HG03565 (cell line): ENCODE measurements around the gene TMEM143.
A peak's percentile ranks its signal among the peaks of the same experiment; 100 is the strongest.

Experiments used
- ATAC-seq: cut with Tn5 transposase; IDR thresholded peaks from one replicate; pipeline ENCODE4 v1.9.1; 2021; ENCODE audit warnings: mild to moderate bottlenecking, moderate library complexity; ENCODE audit not compliant: unreplicated experiment

The TMEM143 gene

DNA sequence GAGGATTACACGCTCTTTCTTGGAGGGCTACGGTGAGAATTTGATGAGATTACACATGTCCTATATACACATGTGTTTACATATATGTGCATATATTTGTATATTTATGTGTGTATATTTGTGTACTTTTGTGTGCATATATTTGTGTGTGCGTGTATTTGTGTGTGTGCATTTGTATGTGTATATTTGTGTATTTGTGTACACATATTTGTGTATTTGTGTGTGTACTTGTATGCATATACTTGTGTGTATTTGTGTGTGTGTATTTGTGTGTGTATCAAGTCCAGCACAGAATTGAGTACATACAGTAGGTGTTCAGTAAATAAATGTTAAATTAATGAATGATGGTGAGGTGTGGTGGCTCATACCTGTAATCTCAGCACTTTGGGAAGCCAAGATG is 1.8 kb downstream of the TMEM143 start:
- no peak for ATAC-seq

DNA sequence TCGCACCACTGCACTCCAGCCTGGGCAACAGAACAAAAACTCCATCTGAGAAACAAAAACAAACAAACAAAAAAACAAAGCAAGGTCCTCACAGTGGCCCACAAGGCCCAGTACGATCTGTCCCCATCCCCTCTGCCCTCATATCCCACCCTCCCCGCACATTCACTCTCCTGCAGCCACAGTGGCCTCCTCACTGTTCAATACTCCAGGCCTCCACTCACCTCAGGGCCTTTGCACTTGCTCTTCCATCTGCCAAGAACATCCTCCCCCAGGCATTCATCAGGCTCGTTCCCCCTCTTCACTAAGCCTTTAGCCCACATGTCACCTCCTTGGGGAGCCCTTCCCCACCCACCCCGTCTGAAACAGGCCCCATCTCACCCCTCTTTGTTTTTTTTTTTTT is 4.6 kb downstream of the TMEM143 start:
- ATAC-seq, result no peak

DNA sequence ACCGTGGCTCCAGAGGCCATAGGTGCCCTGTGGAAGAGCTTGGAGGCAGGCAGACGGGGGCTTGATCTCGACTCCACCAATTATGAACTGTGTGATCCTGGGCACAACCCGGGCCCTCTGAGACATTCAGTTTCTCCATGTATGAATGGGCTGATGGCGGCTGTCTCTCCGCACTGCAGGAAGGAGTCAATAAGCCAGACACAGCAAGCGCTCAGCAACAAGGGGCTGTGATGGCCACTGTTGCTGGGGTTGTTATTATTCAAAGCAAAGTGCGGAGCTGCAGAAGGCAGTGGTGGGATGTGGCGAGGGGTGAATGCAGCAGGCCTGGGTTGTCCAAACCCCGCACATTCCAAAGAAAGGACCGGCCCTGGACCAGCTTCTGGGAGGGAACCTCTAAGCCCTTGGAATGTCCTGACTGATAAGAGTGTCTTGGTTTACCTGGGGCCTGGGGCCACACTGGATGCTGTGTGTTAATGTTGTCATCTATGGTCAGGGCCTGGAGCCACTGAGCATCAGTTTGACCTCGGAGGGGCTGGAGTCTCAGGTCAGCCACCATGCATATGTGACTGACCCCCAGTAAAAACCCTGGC is 8.3 kb downstream of the TMEM143 start:
- no peak for ATAC-seq

DNA sequence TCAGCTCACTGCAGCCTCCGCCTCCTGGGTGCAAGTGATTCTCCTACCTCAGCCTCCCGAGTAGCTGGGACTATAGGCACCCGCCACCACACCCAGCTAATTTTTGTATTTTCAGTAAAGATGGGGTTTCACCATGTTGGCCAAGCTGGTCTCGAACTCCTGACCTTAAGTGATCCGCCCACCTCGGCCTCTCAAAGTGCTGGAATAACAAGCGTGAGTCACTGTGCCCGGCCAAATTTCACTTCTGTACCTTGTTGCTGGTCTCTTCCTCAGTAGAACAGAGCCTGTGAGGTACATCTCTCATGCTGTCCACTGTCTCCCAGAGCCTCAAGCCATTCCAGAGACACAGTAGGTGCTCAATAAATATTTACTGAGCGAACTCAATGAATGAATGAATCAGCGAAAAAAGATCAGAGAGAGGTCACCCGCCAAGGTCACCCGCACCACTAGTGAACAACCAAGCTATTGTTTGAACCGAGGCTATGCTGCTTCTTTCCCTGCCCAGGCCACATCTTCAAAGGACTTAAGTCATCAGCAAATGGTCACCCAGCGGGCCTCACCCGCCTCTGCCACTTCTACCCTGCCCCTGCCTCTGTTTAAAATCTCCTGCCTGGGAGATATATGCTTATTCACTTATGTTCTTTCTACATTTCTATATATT is 9.3 kb downstream of the TMEM143 start:
- ATAC-seq, result no peak

DNA sequence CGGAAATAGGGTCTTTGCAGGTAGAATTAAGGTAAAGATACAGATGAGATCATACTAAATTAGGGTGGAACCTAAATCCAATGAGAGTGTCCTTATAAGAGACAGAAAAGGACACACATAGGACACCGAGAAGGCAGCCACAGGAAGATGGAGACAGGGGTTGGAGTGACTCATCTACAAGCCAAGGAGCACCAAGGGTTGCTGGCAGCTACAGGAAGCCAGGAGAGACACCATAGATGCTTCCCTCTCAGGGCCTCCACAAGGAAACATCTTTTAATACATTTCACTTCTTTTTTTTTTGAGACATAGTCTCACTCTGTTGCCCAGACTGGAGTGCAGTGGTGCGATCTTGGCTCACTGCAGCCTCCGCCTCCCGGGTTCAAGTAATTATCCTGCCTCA is 10.1 kb downstream of the TMEM143 start:
- no peak for ATAC-seq

DNA sequence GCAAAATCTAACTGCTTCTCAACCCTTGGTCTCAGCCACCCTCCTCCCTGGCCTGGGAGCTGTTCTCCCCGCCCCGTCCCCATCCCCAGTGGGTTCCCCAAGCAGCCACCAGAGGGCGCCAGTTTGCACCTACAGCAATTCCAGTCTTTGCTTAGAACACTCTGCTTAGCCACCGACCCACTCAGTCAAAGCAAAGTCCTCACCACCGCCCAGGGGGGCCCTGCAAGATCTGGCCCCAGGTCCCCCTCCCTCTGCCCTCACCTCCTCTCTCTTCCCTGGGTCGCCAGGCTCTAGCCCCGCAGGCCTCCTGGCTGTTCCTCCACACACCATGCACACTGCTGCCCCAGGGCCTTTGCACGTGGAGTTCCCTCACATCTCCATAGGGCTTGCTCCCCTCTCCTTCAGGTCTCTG is 12.4 kb downstream of the TMEM143 start:
- no peak for ATAC-seq

DNA sequence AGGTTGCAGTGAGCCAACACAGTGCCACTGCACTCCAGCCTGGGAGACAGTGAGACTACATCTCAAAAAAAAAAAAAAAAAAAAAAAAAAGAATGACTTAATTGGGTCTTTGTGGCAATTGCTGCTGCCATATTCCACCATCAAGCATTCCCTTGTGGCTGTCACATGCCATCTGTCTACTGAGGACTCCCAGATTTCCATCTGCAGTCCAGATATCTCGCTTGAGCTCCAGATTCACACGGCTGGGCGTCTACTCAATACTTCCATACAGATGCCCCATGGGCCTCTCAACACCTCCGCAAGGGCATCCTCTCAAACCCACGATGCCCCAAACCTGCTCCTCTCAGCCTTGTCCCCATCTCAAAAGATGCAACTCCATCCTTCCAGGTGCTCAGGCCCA is 12.9 kb downstream of the TMEM143 start:
- no peak for ATAC-seq

DNA sequence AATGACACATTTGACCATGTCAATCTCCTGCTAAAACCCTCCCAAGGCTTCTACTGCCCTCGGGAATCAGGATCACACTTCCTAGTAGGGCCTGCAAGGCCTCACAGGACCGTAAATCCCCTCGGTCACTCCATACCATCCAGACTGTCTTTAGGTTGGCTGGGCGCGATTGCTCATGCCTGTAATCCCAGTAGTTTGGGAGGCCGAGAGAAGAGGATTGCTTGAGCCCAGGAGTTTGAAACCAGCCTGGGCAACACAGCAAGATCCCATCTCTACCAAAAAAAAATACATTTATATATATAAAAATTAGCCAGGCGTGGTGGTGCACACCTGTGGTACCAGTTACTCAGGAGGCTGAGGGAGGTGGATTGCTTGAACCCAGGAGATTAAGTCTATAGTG is 15.0 kb downstream of the TMEM143 start:
- ATAC-seq, result no peak

DNA sequence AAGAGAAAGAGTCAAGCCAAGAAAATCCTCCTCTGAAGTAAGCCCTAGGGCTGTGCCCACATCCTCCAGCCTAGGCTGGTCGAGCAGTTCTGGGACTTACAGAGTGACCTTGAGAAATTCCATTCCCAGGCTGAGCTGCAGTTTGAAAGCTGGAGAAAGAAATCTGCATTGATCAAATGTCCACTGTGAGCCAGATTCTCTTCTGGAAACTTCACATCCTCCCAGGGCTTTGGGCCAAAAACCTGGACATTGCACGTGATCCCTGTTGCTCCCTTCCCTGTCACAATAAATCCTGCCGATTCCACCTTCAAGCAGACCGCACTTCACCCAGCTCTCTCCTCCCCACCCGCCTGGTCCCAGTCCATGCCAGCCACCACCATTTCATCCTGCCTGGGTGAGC is 15.7 kb downstream of the TMEM143 start:
- no peak for ATAC-seq

DNA sequence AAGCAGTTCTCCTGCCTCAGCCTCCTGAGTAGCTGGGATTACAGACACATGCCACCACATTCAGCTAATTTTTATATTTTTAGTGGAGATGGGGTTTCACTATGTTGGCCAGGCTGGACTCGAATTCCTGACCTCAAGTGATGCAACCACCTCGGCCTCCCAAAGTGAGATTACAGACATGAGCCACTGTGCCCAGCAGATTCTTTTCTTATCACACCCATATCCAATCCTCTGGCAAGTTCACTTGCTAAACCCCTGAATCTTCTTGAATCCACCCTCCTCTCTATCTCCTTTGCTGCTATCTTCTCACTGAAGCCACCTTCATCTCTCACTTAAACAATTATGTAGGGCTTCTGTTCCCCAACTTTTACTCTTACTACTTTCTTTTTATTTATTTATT is 17.5 kb downstream of the TMEM143 start:
- no peak for ATAC-seq

DNA sequence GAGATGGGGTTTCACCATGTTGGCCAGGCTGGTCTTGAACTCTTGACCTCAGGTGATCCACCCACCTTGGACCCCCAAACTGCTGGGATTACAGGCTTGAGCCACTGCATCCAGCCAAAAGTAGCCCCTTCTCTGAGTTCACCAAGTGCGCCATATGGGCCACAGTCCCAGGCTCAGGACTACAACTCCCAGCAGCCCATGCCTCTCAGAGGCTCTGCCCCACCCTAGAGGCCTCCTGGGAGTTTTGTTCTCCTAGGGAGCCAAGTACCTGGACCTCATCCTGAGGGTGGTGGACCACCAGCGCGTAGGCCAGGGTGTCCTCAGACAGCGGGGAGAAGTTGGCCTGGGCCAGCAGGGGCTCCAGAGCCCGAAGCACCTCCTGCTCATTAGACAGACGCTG is 18.8 kb downstream of the TMEM143 start:
- no peak for ATAC-seq

DNA sequence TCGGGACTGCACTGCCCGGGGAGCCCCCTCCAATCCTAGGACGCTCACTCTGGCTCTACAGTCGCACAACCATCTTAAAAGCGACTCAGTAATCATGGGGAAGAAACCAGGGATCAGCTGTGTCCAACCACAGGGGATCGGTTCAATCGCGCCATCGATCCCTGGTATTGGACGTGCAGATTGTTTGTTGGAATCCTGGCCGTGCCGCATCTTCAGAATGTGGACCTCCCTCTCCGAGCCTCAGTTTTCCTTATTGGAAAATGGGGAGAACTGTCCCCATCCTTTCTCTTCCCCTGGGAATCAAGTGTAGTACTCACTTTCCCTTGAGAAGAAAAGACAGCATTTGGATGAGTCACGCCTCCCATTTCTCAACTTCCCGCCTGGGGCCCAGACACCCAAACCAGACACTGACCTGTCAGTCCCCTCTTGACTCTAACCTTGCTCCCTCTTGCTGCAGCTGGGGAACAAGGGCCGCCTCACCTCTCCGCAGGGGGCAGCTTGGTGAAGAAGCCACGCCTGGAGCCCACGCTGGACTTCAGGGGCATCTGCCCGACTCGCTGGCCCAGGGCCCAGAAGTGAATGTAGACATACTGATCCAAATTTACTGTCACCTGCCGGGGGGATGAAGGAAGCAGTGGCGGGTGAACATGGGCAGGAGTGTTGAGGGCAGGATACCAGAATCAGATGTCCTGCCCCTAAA is 20.7 kb downstream of the TMEM143 start:
- ATAC-seq, result no peak

DNA sequence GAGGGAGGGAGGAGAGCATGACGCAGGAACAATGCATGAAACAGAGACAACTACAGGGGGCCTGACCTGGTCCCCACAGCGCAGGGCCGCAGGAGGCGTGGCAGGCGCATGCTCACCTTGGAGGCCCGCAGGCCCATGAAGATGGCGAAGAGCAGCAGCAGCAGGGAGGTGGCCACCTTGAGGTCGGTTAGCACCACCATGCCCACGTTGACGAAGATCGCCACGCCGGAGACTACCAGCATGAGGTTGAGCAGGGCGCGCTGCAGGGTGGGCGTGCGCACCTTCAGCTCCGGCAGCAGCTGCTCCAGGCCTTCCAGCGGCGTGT is 21.4 kb downstream of the TMEM143 start:
- ATAC-seq, result no peak

DNA sequence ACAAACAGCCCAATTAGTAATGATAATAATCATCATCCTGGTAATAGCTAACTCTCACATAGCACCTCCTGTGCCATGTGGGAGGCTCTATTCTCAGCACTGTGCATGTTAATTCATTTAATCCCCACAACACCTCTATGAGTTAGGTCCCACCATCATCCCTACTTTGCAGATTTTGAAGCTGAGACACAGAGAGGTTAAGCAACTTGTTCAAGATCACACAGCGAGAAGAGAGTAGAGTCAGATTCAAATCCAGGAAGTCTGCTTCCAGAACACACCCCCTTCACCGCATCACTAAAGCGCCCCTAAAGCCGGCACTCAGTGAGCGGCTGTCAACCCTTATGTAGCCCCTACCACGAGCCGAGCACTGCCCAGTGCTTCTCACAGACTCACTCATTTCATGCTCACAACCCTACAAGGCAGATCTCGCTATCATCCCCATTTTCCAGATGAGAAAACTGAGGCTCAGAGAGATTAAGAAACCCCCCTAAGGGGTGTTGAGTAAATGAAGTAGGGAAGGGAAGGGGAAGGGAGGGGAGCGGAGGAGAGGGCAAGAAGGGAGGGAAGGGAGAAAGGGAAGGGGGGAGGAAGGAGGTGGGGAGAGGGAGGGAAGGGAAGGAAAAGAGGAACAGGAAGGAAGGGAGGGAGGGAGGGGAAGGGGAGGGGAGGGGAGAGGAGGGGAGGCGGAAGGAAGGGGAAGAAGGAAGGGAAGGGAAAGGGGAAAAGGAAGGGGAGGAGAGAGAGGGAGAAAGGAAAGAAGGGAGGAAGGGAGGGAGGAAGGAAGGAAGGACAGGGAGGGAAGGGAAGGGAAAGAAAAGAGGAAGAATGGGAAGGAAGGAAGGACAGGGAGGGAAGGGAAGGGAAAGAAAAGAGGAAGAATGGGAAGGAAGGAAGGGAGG is 22.0 kb downstream of the TMEM143 start:
- ATAC-seq, result no peak

DNA sequence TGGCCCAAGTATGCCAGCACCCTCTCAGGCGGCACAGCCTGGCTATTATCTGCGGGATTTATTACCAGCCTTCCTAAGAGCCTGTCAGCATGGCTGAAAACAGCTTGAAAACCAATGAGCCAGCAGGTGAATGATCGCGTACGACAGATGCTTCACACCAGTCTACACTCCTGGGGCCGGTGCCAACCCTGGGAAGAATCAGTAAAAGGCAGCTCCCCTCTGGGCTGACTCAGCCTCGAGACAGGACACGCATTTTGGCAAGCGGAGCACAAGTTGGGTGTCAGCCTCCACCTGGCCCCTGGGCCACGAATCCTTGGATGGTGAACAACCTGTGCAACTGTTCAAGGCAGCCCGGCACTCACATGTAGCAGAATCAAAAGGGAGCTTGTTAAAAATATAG is 22.7 kb downstream of the TMEM143 start:
- ATAC-seq, result no peak

DNA sequence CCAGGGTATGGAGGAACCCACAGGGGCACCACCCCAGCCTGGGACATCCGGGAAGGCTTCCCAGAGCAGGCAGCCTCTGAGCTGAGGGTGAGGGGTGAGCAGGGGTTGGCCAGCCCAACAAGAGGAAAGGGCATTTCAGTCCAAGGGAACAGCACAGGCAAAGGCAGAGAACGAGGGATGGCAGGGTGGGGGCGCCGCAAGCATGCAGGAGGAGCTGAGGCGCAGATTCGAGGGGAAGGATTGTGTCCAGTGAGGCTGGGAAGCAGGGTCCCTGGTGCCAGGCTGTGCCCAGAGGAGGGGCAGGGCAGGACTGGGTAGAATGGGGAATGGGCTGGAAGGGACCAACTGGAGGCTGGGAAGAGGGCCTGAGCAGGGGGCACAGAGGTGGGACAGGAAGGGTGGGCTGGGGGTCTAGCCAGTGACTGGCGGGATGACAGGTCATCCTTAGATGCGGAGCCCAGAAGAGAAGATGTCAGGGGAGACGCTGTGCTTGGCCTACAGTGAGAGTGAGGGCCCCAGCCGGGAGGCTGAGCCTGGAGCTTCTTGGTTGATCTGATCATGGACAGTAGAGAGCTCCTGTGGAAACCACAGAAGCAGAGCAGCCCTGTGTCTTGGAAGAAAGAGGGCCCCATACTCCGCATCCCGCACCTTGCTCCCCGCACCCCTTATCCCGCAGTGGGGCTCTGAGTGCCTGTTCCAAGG is 24.8 kb downstream of the TMEM143 start:
- ATAC-seq, result no peak

DNA sequence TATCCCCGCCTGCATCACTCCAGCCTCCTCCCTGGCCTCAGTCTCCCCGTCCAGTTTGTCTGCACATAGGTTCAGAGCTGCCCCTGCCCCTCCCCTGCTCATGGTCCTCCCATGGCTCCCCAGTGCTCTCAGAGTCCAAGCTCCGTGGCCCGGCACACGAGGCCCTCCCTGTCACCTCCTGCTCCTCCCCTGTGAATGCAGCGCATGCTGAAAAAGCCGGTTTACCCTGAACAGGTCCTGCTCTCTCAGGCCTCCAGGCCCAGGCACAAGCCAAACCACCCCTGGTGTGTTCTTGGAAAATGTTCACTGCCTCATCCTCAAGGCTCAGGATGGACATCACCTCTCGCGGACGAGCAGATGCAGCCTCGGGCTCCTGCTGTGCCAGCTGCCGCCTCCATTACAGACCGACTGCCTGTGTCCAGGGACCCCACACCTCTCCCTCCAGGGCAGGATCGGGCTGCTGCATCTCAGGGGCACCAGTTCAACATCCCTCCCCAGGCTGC is 25.4 kb downstream of the TMEM143 start:
- ATAC-seq, result no peak

DNA sequence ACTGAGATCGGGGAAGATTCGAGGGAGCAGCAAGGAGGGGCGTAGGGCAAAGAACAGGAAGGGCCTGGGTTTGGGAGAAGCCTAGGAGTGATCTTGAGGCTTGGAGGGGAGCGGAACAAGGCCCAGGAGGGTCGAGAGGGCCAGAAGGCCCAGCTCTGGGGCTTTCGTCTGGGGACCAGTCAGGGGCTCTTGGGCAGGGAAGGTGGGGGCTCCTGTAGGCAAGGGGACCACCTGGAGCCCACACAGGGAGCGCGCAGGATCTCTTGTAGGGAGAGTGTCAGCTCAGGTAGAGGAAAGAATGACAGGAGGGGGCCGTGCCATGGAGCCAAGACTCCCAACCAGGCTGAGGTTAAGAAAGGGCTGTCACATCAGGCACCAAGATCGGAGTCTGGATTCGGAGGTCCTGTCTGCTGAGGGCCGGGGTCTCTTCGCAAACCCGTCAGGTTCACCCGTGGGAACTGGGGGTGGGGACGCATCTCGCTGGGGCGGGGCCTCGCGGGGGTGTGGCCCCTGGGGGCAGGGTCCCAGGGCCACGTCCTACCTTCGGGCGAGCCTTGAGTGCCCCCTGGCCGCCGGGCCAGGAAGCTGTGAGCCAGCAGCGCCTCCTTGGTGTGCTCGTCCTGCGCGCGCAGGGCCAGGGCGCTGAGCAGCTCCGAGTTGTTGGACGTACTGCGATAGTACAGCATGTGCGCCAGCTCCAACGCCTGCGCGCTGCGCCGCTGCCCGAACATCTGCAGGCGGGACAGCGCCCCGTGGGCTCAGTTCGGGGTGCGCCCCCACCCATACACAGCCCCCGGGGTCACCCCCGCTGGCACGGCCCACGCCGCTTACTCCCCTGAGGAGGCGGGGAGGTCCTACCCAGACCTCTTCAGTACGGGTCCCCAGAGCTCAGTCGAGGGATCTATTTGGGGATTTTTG is 30.0 kb downstream of the TMEM143 start:
- peak; percentile 52 for ATAC-seq

DNA sequence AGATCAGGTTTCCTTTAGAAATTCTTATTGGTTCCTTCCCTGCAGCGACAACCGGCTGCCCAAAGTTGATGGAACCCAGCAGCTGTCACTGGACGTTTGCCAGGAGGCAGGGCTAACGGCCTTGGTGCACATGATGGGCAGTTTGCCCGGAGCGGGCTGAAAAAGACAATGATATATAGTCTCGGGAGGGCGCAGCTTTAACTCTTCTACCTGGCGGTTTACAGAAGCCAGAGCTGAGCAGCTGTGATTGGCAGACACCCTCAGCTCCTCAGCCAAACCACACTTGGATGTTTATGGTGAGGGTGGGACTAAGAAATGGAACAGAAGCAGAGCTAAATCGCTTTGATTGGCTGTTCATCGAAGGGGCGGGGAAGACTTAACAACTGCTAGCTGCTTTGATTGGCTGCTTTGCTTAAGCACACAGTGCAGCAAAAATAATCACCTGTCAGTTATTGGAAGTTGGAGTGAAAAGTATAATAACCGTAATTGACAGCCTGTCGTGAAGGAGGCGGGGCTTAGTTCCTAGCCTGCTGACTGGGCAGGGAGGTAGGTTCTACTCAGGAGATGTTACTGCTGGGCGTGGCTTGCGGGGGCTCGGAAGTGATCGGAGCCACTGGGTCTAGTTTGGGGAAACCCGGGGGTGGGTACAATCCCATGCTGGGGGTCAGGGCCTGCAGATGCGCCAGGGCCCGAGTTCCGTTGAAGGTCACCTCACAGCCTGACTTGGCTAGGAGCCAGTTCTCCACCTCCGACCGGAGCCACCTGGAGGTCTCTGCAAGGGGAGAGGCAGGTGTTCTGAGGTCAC is 30.9 kb downstream of the TMEM143 start:
- ATAC-seq, result peak; percentile 59
